ENCODE measurements around the gene SEMA6B. TPM values are rescaled to one million over a fixed set of nuclear protein-coding genes. Genes with fewer than 3 reads are reported as not detected.

The SEMA6B gene
- total and polyA plus RNA-seq, 2 donors (not counting 3 experiments of a cell fraction or from before 2014, with no cell fraction given) = 97.8 to 176 TPM

DNA sequence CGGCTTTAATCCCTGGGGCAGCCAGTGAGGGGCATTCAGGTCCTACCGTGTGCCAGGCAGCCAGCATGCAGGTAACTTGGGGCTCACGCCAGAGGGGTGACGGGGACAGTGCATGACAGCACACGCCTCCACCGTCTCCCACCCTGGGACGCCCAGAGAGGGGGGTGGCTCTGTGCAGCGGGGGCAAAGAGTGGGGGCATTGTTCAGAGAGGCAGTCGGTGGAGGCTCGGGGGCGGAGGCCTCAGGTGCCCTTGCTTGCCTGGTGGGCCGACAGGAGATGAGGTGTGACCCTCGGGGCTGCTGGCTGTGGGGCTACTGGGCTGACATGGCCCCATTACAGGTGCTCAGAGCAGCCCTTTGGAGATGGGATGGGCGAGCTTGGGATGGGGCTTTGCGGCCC lies 59.6 kb downstream of the SEMA6B start:
- TF ChIP-seq JUN (IDR thresholded peaks at IDR 0.05; ENCODE audit: borderline replicate concordance, insufficient read depth, insufficient read length, low read depth) (no peak), EZH2 (IDR thresholded peaks at IDR 0.05; ENCODE audit: borderline replicate concordance, low read depth, low read length, severe bottlenecking) (no peak)
- no peak overlapping the region for H2AFZ ChIP-seq (ENCODE audit: low read depth, low read length)
- ChIA-PET POLR2A (no interaction called here), CTCF (interaction anchor here (1.1 to 3.1 kb wide), 2 partner anchors 24 to 25 kb away, joined by 5 to 10 read pairs; no protein-coding TSS in a partner anchor)
- H3K4me2 ChIP-seq (ENCODE audit: insufficient read depth, low read length) = no peak overlapping the region
- H3K4me3 ChIP-seq (replicated peaks in 1 of 3; ENCODE audit: insufficient read depth in 1 of 3, low read depth in 1 of 3, low read length in 3 of 3) = no peak overlapping the region
- H3K9ac ChIP-seq (replicated peaks; ENCODE audit: extremely low read depth, insufficient read depth, low read length) = no peak overlapping the region
- no peaks in the 10 kb centered on the region for H3K79me2 ChIP-seq (ENCODE audit: control insufficient read depth, insufficient read depth, low read length)
- no peak overlapping the region for H3K27ac ChIP-seq (ENCODE audit: insufficient read depth, low read depth, low read length)
- intact Hi-C loops (cut with micrococcal nuclease) = no loop called here
- no TSS peak for BruUV-seq (replicated peaks)
- DNase-seq (ENCODE audit: low read depth, low spot score) = no peak
- peaks cover 4 to 43% of the 10 kb centered on the region in 2 experiments for H3K36me3 ChIP-seq (ENCODE audit: control insufficient read depth in 2 of 2, extremely low read depth in 1 of 2, insufficient read depth in 2 of 2, low read length in 2 of 2)
- no peaks in the 10 kb centered on the region for H3K9me3 ChIP-seq (replicated peaks; ENCODE audit: control insufficient read depth, insufficient read depth, low read length)
- no peaks in the 10 kb centered on the region for H3K27me3 ChIP-seq (ENCODE audit: control insufficient read depth in 2 of 2, insufficient read depth in 2 of 2, low read length in 2 of 2)
- dilution Hi-C loops (cut with MboI; ENCODE audit: extremely low pct_ligation_motif_present, low sequenced_read_pairs) = no loop called here
- no peaks in the 10 kb centered on the region for H4K20me1 ChIP-seq (replicated peaks; ENCODE audit: control insufficient read depth, extremely low read depth, insufficient read depth, low read length)
- FAIRE-seq = no peak
- H3K9me1 ChIP-seq (replicated peaks; ENCODE audit: control insufficient read depth, extremely low read depth, insufficient read depth, low read length) = no peaks in the 10 kb centered on the region
- H3K4me1 ChIP-seq (ENCODE audit: control insufficient read depth, extremely low read depth, insufficient read depth, low read length) = no peaks in the 10 kb centered on the region

DNA sequence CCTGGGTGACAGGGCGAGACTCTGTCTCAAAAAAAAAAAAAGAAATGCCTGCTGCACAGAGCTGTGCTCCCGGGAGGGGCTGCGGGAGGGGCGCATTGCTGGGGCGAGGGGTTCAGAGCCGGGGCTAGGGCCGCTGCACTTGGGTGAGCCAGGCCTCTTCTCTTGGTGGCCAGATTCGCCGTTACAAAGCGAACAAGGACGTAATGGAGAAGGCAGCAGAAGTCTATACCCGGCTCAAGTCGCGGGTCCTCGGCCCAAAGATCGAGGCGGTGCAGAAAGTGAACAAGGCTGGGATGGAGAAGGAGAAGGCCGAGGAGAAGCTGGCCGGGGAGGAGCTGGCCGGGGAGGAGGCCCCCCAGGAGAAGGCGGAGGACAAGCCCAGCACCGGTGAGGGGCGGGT lies 60.2 kb downstream of the SEMA6B start:
- Histone ChIP-seq H3K4me1 (ENCODE audit: control insufficient read depth, extremely low read depth, insufficient read depth, low read length) (no peaks in the 10 kb centered on the region), H3K4me2 (ENCODE audit: insufficient read depth, low read length) (no peak overlapping the region), H3K9ac (replicated peaks; ENCODE audit: extremely low read depth, insufficient read depth, low read length) (no peak overlapping the region), H3K9me1 (replicated peaks; ENCODE audit: control insufficient read depth, extremely low read depth, insufficient read depth, low read length) (no peaks in the 10 kb centered on the region), H3K27me3 (ENCODE audit: control insufficient read depth in 2 of 2, insufficient read depth in 2 of 2, low read length in 2 of 2) (no peaks in the 10 kb centered on the region), H3K9me3 (replicated peaks; ENCODE audit: control insufficient read depth, insufficient read depth, low read length) (no peaks in the 10 kb centered on the region), H3K27ac (ENCODE audit: insufficient read depth, low read depth, low read length) (no peak overlapping the region), H3K79me2 (ENCODE audit: control insufficient read depth, insufficient read depth, low read length) (no peaks in the 10 kb centered on the region), H2AFZ (ENCODE audit: low read depth, low read length) (no peak overlapping the region), H4K20me1 (replicated peaks; ENCODE audit: control insufficient read depth, extremely low read depth, insufficient read depth, low read length) (no peaks in the 10 kb centered on the region), H3K36me3 (ENCODE audit: control insufficient read depth in 2 of 2, extremely low read depth in 1 of 2, insufficient read depth in 2 of 2, low read length in 2 of 2) (peaks cover 2 to 40% of the 10 kb centered on the region in 2 experiments), H3K4me3 (replicated peaks in 1 of 3; ENCODE audit: insufficient read depth in 1 of 3, low read depth in 1 of 3, low read length in 3 of 3) (no peak overlapping the region)
- TF ChIP-seq POLR2AphosphoS5 (IDR thresholded peaks at IDR 0.05; ENCODE audit: insufficient read depth, low read depth, low read length) (no peak), EZH2 (IDR thresholded peaks at IDR 0.05; ENCODE audit: borderline replicate concordance, low read depth, low read length, severe bottlenecking) (no peak), JUN (IDR thresholded peaks at IDR 0.05; ENCODE audit: borderline replicate concordance, insufficient read depth, insufficient read length, low read depth) (no peak), POLR2A (IDR thresholded peaks at IDR 0.05; ENCODE audit: low read depth, low read length) (no peak), GATA2 (IDR thresholded peaks at IDR 0.05; ENCODE audit: insufficient read depth, insufficient read length, low read depth, low read length) (no peak), FOS (IDR thresholded peaks at IDR 0.05; ENCODE audit: borderline replicate concordance, insufficient read depth, low read length) (no peak), MYC (IDR thresholded peaks at IDR 0.05; ENCODE audit: low read depth, low read length) (no peak)
- TF ChIP-seq, protein P1, sequence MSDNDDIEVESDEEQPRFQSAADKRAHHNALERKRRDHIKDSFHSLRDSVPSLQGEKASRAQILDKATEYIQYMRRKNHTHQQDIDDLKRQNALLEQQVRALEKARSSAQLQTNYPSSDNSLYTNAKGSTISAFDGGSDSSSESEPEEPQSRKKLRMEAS (IDR thresholded peaks at IDR 0.05; ENCODE audit: insufficient read depth, insufficient read length) = no peak
- TF ChIP-seq, protein P2, sequence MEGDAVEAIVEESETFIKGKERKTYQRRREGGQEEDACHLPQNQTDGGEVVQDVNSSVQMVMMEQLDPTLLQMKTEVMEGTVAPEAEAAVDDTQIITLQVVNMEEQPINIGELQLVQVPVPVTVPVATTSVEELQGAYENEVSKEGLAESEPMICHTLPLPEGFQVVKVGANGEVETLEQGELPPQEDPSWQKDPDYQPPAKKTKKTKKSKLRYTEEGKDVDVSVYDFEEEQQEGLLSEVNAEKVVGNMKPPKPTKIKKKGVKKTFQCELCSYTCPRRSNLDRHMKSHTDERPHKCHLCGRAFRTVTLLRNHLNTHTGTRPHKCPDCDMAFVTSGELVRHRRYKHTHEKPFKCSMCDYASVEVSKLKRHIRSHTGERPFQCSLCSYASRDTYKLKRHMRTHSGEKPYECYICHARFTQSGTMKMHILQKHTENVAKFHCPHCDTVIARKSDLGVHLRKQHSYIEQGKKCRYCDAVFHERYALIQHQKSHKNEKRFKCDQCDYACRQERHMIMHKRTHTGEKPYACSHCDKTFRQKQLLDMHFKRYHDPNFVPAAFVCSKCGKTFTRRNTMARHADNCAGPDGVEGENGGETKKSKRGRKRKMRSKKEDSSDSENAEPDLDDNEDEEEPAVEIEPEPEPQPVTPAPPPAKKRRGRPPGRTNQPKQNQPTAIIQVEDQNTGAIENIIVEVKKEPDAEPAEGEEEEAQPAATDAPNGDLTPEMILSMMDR (IDR thresholded peaks at IDR 0.05; ENCODE audit: extremely low read depth in 1 of 2, insufficient read depth in 1 of 2, low read depth in 1 of 2, low read length in 2 of 2) = no peak
- ChIA-PET POLR2A (no interaction called here), CTCF (interaction anchor here (1.1 kb wide), 1 partner anchor 26 kb away, joined by 5 read pairs; no protein-coding TSS in a partner anchor)
- FAIRE-seq = no peak
- BruUV-seq (replicated peaks) = no TSS peak
- dilution Hi-C loops (cut with MboI; ENCODE audit: extremely low pct_ligation_motif_present, low sequenced_read_pairs) (no loop called here), intact Hi-C loops (cut with micrococcal nuclease) (no loop called here)
- DNase-seq (ENCODE audit: low read depth, low spot score) = no peak

Data from endothelial cell of umbilical vein (primary cell).